ENCODE data around the gene SYNGR2. TPM values are rescaled to one million over a fixed set of nuclear protein-coding genes. Genes with fewer than 3 reads are reported as not detected.

Gene SYNGR2
- total and polyA plus RNA-seq, 9 of the 15 experiments (the other 6 are each of a cell fraction or from before 2014, with no cell fraction given), result 1.4 to 173 (median 87.8) TPM

DNA sequence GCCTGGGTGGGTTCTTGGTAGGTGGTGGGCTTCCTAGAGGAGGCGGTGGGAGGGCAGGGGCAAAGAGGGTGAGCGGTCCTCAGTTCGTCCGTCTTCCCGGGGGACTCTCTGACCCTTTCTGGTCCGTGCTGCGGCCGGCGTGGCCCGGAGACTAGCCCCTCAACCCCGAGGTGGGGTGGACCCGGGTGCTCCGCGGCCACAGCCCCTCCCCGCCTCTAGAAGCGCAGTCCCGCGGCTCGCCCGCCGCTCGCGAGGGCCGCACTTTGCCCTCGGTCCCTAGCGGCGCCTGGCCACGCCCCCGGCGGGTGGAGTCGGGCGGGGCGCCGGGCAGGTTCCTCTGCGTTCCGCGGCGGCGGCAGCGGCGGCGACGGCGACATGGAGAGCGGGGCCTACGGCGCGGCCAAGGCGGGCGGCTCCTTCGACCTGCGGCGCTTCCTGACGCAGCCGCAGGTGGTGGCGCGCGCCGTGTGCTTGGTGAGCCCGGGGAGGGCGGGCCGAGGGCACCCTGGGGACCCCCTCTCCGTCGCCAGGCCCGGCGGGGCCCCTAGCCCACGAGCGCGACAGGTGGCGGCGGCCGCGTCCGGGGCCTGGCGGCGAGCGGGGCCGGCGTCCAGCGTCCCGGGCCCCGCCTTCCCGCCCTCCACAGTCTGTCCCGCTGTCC lies at the start of gene SYNGR2 (continued):
- peak; percentile 85 for TF ChIP-seq RBFOX2 (IDR thresholded peaks at IDR 0.05; ENCODE audit: low read depth, low read length)
- TF ChIP-seq POLR2AphosphoS5 (IDR thresholded peaks at IDR 0.05; ENCODE audit: control insufficient read depth, insufficient read depth, low read depth, low read length), result 0 out of 2 replicates have a peak, but pooled peaks have one; percentile 51
- peak; percentile 94; the same call in 1 of the 2 replicates for TF ChIP-seq ILF3 (IDR thresholded peaks at IDR 0.05; ENCODE audit: borderline replicate concordance)
- TF ChIP-seq FOXM1 (IDR thresholded peaks at IDR 0.05; ENCODE audit: low read depth), result no peak
- 0 out of 2 replicates have a peak, but pooled peaks have one; percentile 42 for TF ChIP-seq FOXM1 (CRISPR knock-in tag; IDR thresholded peaks at IDR 0.05; ENCODE audit: low read depth)
- TF ChIP-seq CCAR2 (IDR thresholded peaks at IDR 0.05; ENCODE audit: low read depth, low read length), result no peak
- TF ChIP-seq NR2C1 (IDR thresholded peaks at IDR 0.05), result no peak
- no peak for TF ChIP-seq NR2C1 (tag; IDR thresholded peaks at IDR 0.05)
- peak; percentile 35 for TF ChIP-seq PCBP1 (IDR thresholded peaks at IDR 0.05; ENCODE audit: low read depth, low read length, poor library complexity, severe bottlenecking)
- peak; percentile 41; the same call in 1 of the 2 replicates for TF ChIP-seq MYC (IDR thresholded peaks at IDR 0.05; ENCODE audit: low read depth, low read length)
- no peak for TF ChIP-seq MYC (CRISPR knock-in tag; IDR thresholded peaks at IDR 0.05; ENCODE audit: borderline replicate concordance, low read depth)
- peak; percentile 31; the same call in 1 of the 2 replicates for TF ChIP-seq SP1 (CRISPR knock-in tag; IDR thresholded peaks at IDR 0.05)
- no peak for TF ChIP-seq ZC3H8 (IDR thresholded peaks at IDR 0.05)
- TF ChIP-seq TFAP4 (CRISPR knock-in tag; IDR thresholded peaks at IDR 0.05; ENCODE audit: borderline replicate concordance), result 0 out of 2 replicates have a peak, but pooled peaks have one; percentile 54
- TF ChIP-seq TEAD1 (CRISPR knock-in tag; IDR thresholded peaks at IDR 0.05), result 0 out of 4 replicates have a peak, but pooled peaks of 1 of the 2 experiments have one; percentile 37
- TF ChIP-seq, protein P1, sequence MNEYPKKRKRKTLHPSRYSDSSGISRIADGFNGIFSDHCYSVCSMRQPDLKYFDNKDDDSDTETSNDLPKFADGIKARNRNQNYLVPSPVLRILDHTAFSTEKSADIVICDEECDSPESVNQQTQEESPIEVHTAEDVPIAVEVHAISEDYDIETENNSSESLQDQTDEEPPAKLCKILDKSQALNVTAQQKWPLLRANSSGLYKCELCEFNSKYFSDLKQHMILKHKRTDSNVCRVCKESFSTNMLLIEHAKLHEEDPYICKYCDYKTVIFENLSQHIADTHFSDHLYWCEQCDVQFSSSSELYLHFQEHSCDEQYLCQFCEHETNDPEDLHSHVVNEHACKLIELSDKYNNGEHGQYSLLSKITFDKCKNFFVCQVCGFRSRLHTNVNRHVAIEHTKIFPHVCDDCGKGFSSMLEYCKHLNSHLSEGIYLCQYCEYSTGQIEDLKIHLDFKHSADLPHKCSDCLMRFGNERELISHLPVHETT (CRISPR knock-in tag; conservative IDR thresholded peaks at IDR 0.05 in 1 of 2, IDR thresholded peaks at IDR 0.05 in 1 of 2), result 0 out of 4 replicates have a peak, but pooled peaks of 1 of the 2 experiments have one; percentile 71
- TF ChIP-seq RB1 (IDR thresholded peaks at IDR 0.05; ENCODE audit: low read depth), result peak; percentile 95
- TF ChIP-seq ZNF740 (CRISPR knock-in tag; IDR thresholded peaks at IDR 0.05), result peak; percentile 74
- no peak for TF ChIP-seq ZNF740 (tag; IDR thresholded peaks at IDR 0.05)
- TF ChIP-seq MTF1 (CRISPR knock-in tag; IDR thresholded peaks at IDR 0.05; ENCODE audit: borderline replicate concordance), result no peak
- TF ChIP-seq CREM (IDR thresholded peaks at IDR 0.05; ENCODE audit: low read depth), result peak; percentile 56; the same call in 1 of the 2 replicates
- TF ChIP-seq, protein P2, sequence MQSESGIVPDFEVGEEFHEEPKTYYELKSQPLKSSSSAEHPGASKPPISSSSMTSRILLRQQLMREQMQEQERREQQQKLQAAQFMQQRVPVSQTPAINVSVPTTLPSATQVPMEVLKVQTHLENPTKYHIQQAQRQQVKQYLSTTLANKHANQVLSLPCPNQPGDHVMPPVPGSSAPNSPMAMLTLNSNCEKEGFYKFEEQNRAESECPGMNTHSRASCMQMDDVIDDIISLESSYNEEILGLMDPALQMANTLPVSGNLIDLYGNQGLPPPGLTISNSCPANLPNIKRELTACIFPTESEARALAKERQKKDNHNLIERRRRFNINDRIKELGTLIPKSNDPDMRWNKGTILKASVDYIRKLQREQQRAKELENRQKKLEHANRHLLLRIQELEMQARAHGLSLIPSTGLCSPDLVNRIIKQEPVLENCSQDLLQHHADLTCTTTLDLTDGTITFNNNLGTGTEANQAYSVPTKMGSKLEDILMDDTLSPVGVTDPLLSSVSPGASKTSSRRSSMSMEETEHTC (IDR thresholded peaks at IDR 0.05), result peak; percentile 30; the same call in 1 of the 2 replicates
- TF ChIP-seq SREBF2 (CRISPR knock-in tag; IDR thresholded peaks at IDR 0.05), result no peak
- TF ChIP-seq RBM34 (IDR thresholded peaks at IDR 0.05; ENCODE audit: borderline replicate concordance, insufficient read depth, low read length), result no peak

Measured in K562 (cell line).